IgD-negative memory B cell (primary cell): Measurements from ENCODE around the gene MICOS13. TPM values are rescaled to one million over a fixed set of nuclear protein-coding genes. Genes with fewer than 3 reads are reported as not detected.
"Not testable (repeated sequence)": the region's sequence is repeated elsewhere in the genome, so short reads cannot be mapped to it uniquely, and the experiment has no call there.

Source experiments
- H3K27ac Mint-ChIP-seq, 3 donors: one replicate each; pipeline ENCODE4 v1.8.0; 2020 to 2022; ENCODE audit warnings: mild to moderate bottlenecking in 3 of 3, mixed read lengths in 3 of 3, moderate library complexity in 1 of 3
- H3K27me3 Mint-ChIP-seq: one replicate; pipeline ENCODE4 v1.8.0; 2021; ENCODE audit warnings: mixed read lengths
- H3K36me3 Mint-ChIP-seq: one replicate; pipeline ENCODE4 v1.8.0; 2020; ENCODE audit warnings: mild to moderate bottlenecking, mixed read lengths
- H3K4me1 Mint-ChIP-seq, 3 donors: one replicate each; pipeline ENCODE4 v1.8.0; 2020 to 2022; ENCODE audit warnings: mixed read lengths in 3 of 3, mild to moderate bottlenecking in 1 of 3
- H3K4me3 Mint-ChIP-seq, 4 donors: one replicate each; pipeline ENCODE4 v1.8.0; 2020 to 2022; ENCODE audit warnings: mild to moderate bottlenecking in 4 of 4, mixed read lengths in 4 of 4, moderate library complexity in 3 of 4
- H3K9me3 Mint-ChIP-seq, 3 donors: one replicate each; pipeline ENCODE4 v1.8.0; 2020 to 2021; ENCODE audit warnings: mixed read lengths in 3 of 3, mild to moderate bottlenecking in 1 of 3
- polyA plus RNA-seq: library from polyadenylated mRNA; unstranded; fragments of 300-500 nt; fragmentation: Illumina TruSeq; gene quantifications from one replicate; pipeline ENCODE4 v1.2.3, GENCODE V29; 2021

MICOS13 gene
- polyA plus RNA-seq, 1 donor from 2014 or later, result 107 TPM

DNA sequence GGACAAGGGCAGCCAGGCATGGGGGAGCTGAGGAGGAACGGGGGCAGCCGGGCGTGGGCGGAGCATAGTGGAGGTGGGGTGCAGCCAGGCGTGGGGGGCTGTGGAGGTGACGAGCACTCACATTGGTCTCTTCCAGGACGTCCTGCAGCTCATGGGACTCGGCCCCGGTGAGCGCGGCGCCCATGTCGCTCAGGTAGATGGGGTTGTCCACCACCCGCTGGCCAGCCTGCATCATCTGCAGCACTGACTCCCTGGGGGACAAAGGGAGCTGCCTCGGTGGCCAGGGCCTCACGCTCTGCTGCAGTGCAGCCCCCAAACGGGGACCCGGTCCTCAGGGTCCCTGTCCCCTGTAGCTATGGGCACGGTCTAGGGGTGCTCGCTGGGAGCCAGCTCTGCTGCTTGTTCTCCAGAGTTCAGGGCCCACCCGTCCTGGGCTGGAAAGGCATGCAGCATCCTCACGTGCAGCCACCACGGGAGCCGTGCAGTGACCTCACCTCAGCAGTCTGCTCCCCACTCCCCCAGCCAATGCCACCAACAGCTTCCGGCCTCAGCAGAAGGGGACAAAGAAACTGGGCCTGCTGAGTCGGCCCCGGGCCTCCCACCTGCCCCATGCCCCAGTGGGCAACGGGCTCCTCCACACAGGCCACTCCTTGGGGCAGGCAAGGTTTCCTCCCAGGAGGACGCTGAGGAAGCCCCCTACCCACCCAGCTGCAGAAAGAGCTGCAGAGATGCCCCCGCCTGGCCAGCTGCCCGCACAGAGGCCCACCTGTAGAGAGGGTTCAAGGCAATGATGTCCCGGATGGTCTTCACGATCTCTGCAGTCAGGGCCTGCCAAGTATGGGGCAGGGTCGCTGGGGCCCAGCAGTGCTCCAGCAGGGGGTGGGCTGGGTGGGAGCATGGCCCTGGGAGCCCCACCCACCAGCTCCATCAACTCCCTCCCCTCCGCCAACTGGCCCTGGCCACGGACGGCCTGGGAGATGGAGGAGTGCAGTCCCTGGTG lies 27.6 kb upstream of the MICOS13 start:
- no peaks in the 10 kb centered on the region for H3K27me3 Mint-ChIP-seq
- peak overlapping the region in 1 of 3 donors; percentile 78 for H3K27ac Mint-ChIP-seq
- H3K9me3 Mint-ChIP-seq, result no peaks in the 10 kb centered on the region
- peaks cover 8% of the 10 kb centered on the region for H3K36me3 Mint-ChIP-seq
- no peaks in the 10 kb centered on the region for H3K4me1 Mint-ChIP-seq
- H3K4me3 Mint-ChIP-seq, result no peak overlapping the region

DNA sequence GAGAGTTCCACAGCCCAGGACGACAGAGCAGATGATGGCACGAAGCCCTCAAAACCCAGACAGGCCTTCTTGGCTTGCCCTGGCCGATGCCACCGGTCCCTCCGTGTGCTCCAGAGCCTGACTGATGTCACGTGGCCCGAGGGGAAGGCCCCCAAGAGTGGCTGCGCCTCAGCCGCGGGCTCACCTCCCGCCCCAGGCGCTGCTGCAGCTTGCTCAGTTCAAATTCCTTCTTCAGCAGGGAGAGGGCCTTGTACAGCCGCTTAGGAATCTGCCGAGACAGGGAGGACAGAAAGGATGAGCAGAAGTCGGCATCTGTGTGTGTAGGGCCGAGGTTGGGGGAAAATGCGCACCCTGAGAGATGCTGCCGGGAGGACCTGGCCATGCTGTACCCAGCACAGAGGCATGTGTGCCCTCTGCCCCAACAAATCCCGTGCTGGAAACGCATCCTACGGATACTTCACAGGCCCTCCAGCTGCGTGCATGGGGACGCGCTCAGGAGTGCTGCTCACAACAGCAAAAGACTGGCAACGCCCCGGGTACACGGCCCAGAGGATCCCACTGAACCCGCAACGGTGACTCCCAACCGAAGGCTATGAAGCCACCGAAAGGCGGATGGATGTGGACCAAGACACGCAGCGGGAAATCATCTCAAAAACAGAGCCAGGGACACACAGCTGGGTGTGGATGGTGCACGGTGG lies 26.7 kb upstream of the MICOS13 start:
- peaks cover 8% of the 10 kb centered on the region for H3K36me3 Mint-ChIP-seq
- H3K9me3 Mint-ChIP-seq, result no peaks in the 10 kb centered on the region
- H3K4me3 Mint-ChIP-seq, result no peak overlapping the region
- no peaks in the 10 kb centered on the region for H3K27me3 Mint-ChIP-seq
- peak overlapping the region in 2 of 3 donors; percentile 39 to 78 for H3K27ac Mint-ChIP-seq
- no peaks in the 10 kb centered on the region for H3K4me1 Mint-ChIP-seq

DNA sequence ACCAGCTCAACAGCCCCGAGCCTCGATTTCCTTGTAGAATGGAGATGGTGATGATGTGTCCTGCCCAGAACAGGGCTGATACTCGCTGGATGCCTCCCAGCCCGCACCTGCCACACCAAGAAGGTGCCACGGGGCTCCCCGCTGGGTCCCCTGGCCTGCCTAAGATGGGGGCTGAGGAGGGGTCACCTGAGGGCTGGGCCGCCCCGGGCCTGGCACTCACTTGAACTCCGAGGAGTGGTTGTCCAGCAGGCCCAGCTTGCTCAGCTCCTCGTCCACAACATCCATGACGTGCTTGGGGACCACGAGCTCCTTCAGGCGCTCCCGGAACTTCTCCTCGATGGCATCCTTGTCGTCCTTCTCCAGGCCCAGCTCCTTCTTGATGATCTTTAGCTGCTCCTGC lies 25.2 kb upstream of the MICOS13 start:
- H3K27me3 Mint-ChIP-seq, result no peaks in the 10 kb centered on the region
- no peaks in the 10 kb centered on the region for H3K9me3 Mint-ChIP-seq
- H3K4me3 Mint-ChIP-seq, result no peak overlapping the region
- no peak overlapping the region for H3K27ac Mint-ChIP-seq
- H3K36me3 Mint-ChIP-seq, result peaks cover 9% of the 10 kb centered on the region
- H3K4me1 Mint-ChIP-seq, result no peaks in the 10 kb centered on the region

DNA sequence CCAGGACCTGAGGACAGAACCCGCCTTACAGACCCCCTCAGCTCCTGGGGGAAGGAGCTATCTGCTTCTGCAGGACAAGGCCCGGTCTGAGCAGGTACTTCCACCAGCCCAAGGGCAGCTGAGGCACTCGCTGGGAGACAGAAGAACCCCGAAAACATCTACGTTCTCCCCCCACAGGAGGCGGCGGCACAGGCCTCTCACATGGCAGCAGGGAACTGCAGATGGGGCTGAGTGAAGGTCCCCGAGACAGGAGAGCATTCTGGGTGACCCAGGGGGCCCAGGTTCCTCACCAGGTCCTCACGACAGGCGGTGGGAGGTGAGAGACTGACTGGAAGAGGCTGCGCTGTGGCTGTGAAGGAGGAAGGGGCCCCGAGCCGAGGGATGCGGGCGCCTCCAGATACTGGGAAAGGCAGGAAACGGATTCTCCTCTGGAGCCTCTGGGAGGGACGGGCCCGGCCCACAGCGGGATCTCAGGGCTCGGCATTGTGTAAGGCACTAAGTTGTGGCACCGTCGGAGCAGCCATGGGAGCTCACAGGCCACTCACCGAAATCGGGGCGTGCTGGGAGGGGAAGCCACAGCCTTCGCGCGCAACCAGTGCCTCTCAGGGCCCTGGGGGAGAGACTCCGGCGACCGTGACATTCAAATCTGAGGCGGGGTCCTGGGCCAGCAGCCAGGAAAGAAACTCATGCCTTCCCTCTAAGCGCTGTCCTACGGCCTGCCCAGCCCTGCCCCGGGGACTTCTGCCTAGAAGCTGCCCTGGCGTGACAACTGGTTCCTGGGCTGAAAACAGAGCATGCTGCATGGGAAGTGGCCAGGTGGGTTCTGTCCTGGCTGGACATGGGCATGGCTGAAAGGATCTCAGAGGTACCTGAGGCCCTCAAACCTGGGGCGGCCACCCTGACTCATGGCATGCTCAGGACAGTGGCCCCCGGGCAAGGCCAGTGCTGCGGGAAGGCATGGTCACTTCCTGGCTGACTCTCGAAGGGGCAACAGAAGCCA lies 23.8 kb upstream of the MICOS13 start:
- Mint-ChIP-seq H3K4me3 (no peak overlapping the region), H3K9me3 (no peaks in the 10 kb centered on the region), H3K36me3 (peaks cover 10% of the 10 kb centered on the region), H3K27me3 (no peaks in the 10 kb centered on the region), H3K4me1 (peaks cover 0 to under 1% (median 0%) of the 10 kb centered on the region in 3 donors), H3K27ac (peak overlapping the region in 1 of 3 donors; percentile 60)

DNA sequence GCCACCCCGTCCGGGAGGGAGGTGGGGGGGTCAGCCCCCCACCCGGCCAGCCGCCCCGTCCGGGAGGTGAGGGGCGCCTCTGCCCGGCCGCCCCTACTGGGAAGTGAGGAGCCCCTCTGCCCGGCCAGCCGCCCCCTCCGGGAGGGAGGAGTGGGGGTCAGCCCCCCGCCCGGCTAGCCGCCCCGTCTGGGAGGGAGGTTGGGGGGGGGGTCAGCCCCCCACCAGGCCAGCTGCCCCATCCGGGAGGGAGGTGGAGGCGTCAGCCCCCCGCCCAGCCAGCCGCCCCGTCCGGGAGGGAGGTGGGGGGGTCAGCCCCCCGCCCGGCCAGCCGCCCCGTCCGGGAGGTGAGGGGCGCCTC lies 21.7 kb upstream of the MICOS13 start:
- not testable (repeated sequence) for H3K27me3 Mint-ChIP-seq, H3K27ac Mint-ChIP-seq, H3K4me3 Mint-ChIP-seq, H3K9me3 Mint-ChIP-seq, H3K4me1 Mint-ChIP-seq
- H3K36me3 Mint-ChIP-seq, result peaks cover 11% of the 10 kb centered on the region

DNA sequence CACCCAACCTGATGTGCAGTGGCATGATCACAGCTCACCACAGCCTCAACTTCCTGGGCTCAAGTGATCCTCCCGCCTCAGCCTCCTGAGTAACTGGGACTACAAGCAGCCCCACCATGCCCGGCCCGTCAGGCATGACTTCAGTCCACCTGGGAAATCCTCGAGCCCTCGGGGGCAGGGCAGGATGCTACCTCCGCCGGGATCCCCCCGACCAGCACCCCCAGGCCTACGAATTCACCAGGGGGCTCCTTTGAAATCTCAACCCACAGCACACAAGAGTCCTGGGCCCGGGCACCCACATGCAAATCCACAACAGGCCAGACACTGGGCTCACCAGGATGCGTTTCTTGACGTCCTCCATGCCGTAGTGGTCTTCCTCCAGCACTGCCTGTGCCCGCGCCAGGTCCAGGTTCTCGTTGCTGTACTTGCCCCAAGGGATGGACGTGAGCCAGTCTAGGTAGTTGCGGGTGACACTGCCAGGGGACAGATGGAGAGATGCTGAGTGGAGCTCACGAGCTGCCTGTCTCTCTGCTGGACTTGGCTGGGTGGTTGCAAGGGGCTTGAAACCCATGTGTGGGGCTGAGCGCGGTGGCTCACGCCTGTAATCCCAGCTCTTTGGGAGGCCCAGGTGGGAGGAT lies 20.3 kb upstream of the MICOS13 start:
- H3K4me3 Mint-ChIP-seq, result no peak overlapping the region
- H3K4me1 Mint-ChIP-seq, result peaks cover 3 to 5% (median 3%) of the 10 kb centered on the region in 3 donors
- peak overlapping the region in 2 of 3 donors; percentile 57 to 78 for H3K27ac Mint-ChIP-seq
- no peaks in the 10 kb centered on the region for H3K27me3 Mint-ChIP-seq
- H3K9me3 Mint-ChIP-seq, result no peaks in the 10 kb centered on the region
- peaks cover 7% of the 10 kb centered on the region for H3K36me3 Mint-ChIP-seq

DNA sequence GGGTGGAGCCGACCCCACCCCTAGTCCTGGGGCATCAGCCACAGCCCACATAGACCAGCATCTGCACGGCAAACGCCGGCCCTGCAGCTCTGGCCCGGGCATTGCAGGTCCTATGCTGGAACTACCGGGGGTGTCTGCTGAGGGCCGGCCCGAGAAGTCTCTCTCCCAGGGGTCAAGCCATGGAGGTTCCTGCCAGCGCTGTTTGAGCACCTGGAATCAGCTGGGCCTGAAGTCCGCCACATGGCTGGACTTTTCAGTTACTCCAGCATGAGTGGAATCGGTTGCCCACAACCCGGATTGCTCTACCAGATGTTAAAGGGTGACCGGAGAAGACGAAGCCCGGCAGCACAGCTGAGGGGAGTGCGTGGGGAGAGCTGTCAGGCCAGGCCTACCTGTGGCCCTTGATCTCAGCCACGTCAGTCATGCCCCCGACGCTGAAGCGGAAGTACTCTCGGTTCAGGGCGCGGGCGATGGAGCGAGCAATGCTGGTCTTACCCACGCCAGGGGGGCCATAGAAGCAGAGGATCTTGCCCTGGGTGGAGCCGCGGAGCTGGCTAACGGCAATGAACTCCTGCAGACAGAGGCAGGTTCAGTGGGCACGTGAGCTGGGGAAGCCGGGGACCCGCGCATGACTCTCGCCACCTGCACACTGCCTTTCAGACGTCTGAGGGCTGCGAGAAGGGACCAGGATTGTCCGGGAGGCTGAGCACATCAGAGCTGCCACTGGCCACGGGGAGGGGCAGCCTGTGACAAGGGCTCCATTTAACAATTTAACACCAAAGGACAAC lies 18.5 kb upstream of the MICOS13 start:
- H3K4me1 Mint-ChIP-seq, result peaks cover 3 to 5% (median 3%) of the 10 kb centered on the region in 3 donors
- H3K27ac Mint-ChIP-seq, result peak overlapping the region in 2 of 3 donors; percentile 46 to 95
- no peaks in the 10 kb centered on the region for H3K27me3 Mint-ChIP-seq
- peaks cover 6% of the 10 kb centered on the region for H3K36me3 Mint-ChIP-seq
- H3K4me3 Mint-ChIP-seq, result peak overlapping the region in 1 of 4 donors; percentile 80
- H3K9me3 Mint-ChIP-seq, result no peaks in the 10 kb centered on the region

DNA sequence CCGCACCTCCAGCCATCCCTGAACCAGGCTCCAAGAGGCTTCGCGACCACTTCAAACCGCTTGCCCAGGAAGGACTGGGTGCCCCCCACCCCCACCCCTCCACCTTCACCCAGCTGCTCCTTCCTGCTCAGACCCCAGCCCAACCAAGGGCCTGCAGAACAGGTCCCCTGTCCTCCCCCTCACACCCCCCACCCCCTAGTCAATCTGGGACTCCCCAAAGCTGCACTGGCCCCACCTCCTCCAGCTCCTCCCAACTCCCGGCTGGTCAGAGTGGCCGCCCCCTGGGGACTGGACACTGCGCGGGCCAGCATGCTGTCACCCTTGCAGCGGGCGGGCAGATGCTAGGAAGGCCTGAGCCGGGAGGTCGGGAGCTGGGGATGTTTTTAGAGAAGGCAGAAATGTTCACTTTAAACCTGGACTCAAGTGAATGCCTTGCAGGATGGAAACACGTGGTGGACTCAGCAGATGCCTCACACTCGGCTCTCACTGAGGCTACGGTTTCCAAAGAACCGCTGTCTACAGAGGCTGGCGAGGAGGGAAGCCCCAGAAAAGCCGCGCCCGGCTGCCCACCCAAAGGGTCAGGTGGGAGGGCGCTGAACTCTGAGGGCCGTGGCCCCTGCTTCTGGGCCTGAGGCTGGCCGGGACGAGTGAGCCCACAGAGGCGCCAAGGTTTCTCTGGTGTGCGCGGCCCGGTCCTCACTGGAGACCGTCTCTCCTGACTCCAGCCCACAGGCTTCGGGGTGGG lies 17.7 kb upstream of the MICOS13 start:
- Mint-ChIP-seq H3K36me3 (peaks cover 3% of the 10 kb centered on the region), H3K27ac (no peak overlapping the region), H3K4me1 (peaks cover 3 to 5% (median 3%) of the 10 kb centered on the region in 3 donors), H3K27me3 (no peaks in the 10 kb centered on the region), H3K4me3 (no peak overlapping the region), H3K9me3 (no peaks in the 10 kb centered on the region)

DNA sequence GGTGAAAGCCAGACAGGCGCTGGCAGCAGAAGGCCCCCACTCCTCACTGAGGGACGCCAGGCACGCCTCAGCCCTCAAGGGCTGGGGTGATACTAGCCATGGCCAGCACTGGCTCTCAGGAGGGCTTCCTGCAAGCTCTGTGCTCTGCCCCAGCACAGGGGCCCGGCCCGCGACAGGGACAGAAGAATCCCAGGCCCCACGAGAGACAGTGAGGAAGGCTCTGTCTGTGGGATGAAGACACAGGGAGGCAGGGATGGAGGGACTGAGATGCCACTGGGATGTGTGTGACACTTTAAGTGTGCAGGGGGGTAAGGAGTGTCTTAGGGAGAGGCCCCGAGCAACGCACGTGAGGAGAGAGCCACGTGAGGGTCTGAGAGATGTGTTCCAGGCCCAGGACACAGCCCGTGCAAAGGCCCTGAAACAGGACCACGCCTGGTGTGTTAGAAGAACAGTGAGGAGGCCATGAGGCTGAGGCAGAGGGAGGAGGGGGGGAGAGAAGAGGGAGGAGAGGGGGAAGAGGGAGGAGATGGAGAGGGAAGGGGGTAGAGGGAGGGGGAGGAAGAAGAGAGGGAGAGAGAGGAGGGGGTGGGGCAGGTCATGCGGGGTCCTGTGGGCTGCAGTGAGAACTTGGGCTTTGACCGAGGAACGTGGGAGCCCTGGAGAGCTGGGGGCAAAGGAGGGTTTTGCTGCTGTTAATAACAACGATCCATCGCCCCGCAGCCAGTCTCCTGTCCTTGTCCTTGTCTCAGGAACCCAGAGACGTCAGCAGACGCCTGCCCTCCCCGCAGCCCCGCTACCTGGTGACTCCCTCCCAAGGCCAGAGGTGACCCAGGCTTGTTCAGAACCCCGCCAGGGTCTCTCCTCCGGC lies 16.9 kb upstream of the MICOS13 start:
- no peaks in the 10 kb centered on the region for H3K27me3 Mint-ChIP-seq
- H3K4me1 Mint-ChIP-seq, result peaks cover 5 to 7% (median 7%) of the 10 kb centered on the region in 3 donors

DNA sequence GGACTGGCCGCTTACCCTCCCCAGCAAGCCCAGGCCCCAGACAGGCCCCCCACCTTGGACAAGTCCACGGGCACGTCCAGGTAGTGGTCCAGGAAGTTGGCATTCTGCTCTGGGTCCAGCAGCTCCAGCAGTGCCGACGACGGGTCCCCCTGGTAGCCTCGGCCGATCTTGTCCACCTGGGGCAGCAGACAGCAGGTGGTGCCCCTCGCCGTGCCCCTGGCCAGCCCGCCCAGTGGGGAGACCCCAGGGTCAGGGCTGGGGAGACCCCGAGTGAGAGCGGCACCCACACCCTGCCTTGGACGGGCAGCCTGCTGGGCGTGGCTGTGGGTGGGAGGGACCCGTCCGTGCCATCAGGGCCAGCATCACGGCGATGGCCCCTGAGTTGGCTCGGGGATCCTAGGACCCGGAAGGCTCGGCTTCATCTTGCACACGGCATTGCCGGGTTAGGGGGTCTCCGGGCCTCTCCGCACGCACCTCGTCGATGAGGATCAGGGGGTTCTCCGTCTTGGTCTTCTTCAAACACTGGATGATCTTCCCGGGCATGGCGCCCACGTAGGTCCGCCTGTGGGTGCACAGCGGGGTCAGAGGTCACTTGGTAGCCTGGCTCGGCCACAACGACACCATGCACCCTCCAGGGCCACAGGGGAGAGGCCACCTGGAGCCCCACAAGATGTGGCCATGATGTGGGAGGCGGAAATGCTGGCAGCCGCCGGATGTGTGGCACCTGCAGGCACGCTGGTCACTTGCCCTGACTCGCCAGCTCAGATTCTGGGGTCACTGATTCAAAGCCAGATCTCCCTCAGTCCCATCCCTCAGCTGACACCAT lies 16.1 kb upstream of the MICOS13 start:
- no peaks in the 10 kb centered on the region for H3K9me3 Mint-ChIP-seq
- H3K4me1 Mint-ChIP-seq, result peaks cover 7 to 10% (median 8%) of the 10 kb centered on the region in 3 donors
- H3K36me3 Mint-ChIP-seq, result peaks cover 3% of the 10 kb centered on the region
- H3K27me3 Mint-ChIP-seq, result no peaks in the 10 kb centered on the region
- peak overlapping the region in 2 of 3 donors; percentile 78 to 82 for H3K27ac Mint-ChIP-seq
- no peak overlapping the region for H3K4me3 Mint-ChIP-seq

More for the DNA sequence above, 16.9 kb upstream of the MICOS13 start:
- peak overlapping the region in 2 of 3 donors; percentile 78 to 82 for H3K27ac Mint-ChIP-seq
- peak overlapping the region in 1 of 4 donors; percentile 32 for H3K4me3 Mint-ChIP-seq
- no peaks in the 10 kb centered on the region for H3K9me3 Mint-ChIP-seq
- H3K36me3 Mint-ChIP-seq, result peaks cover 3% of the 10 kb centered on the region

DNA sequence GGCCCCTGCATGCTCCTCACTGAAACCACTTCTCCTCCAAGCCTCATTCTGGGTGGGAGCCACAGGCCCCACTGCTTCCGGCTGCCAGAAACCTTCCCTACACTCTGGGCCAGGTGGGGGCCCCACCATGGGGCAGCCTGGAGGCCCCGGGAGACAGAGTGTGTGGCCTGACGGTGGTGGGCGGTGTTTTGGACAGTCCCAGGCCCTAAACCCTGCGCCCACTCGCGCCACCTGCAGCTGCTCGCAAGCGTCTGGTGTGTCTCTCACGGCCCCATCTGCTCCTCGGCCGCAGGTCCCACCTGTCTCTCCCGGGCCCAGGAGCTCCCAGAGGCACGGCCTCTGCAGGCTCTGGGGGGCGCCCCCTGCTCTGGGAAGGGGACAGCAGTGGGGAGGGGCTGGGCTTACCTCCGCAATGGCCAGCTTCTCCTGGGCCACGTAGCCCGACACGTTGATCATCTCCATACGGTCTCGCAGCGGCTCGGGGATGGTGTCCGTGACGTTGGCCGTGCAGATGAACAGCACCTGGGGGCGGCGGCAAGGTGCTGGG lies 15.4 kb upstream of the MICOS13 start:
- H3K36me3 Mint-ChIP-seq, result peaks cover 2% of the 10 kb centered on the region
- H3K27ac Mint-ChIP-seq, result peak overlapping the region in 1 of 3 donors; percentile 77
- peaks cover 12 to 14% (median 13%) of the 10 kb centered on the region in 3 donors for H3K4me1 Mint-ChIP-seq
- no peaks in the 10 kb centered on the region for H3K27me3 Mint-ChIP-seq
- H3K4me3 Mint-ChIP-seq, result no peak overlapping the region
- no peaks in the 10 kb centered on the region for H3K9me3 Mint-ChIP-seq
